GM12878 (cell line): ENCODE data around the gene TP53INP2.

ENCODE experiments used
- ATF7 ChIP-seq: fragments of 450-650 bp; IDR thresholded peaks from 2 replicates; pipeline ENCODE4 v1.6.1; 2016; ENCODE audit warnings: low read depth, mild to moderate bottlenecking
- MTA3 ChIP-seq: IDR thresholded peaks from 2 replicates; pipeline ENCODE4 v1.6.1; 2012; ENCODE audit warnings: low read length, inconsistent platforms, borderline replicate concordance
- POLR2A ChIP-seq: IDR thresholded peaks from 2 replicates; pipeline ENCODE4 v1.6.1; 2011; ENCODE audit warnings: low read depth, mild to moderate bottlenecking, low read length
- POLR2AphosphoS2 ChIP-seq: IDR thresholded peaks from 2 replicates; pipeline ENCODE4 v1.6.1; 2011; ENCODE audit warnings: low read depth, mild to moderate bottlenecking, low read length, improper control_type of control experiment, moderate library complexity
- RAD21 ChIP-seq: IDR thresholded peaks from 2 replicates; pipeline ENCODE4 v1.6.1; 2011; ENCODE audit warnings: mild to moderate bottlenecking, low read depth, low read length, moderate library complexity; ENCODE audit not compliant: insufficient read depth
- TAF1 ChIP-seq: IDR thresholded peaks from 2 replicates; pipeline ENCODE4 v1.6.1; 2011; ENCODE audit warnings: mild to moderate bottlenecking, low read depth, low read length, borderline replicate concordance
- TF ChIP-seq, protein P1 (sequence below): IDR thresholded peaks from 2 replicates; pipeline ENCODE4 v1.6.1; 2011; ENCODE audit warnings: mild to moderate bottlenecking, low read depth, low read length, moderate library complexity; ENCODE audit not compliant: insufficient replicate concordance
- TF ChIP-seq, protein P2 (sequence below), 3 experiments: IDR thresholded peaks in 2 of 3; conservative IDR thresholded peaks in 1 of 3; 2 replicates each; pipeline ENCODE4 v1.5.1; 2011; ENCODE audit warnings: low read depth in 3 of 3, low read length in 3 of 3, mild to moderate bottlenecking in 3 of 3, control low read depth in 2 of 3, moderate library complexity in 2 of 3, inconsistent platforms in 1 of 3, mixed read lengths in 1 of 3; ENCODE audit not compliant: control insufficient read depth in 2 of 3, insufficient read depth in 1 of 3; ENCODE audit errors: extremely low read depth in 1 of 3
- TF ChIP-seq, protein P3 (sequence below): fragments of 450-650 bp; IDR thresholded peaks from 2 replicates; pipeline ENCODE4 v1.6.1; 2017; ENCODE audit warnings: borderline replicate concordance
- TF ChIP-seq, protein P4 (sequence below): IDR thresholded peaks from 2 replicates; pipeline ENCODE4 v1.6.1; 2012; ENCODE audit warnings: mild to moderate bottlenecking, low read depth, low read length
- TF ChIP-seq, protein P5 (sequence below): IDR thresholded peaks from 2 replicates; pipeline ENCODE4 v1.6.1; 2012; ENCODE audit warnings: low read depth, low read length, improper control_type of control experiment

DNA sequence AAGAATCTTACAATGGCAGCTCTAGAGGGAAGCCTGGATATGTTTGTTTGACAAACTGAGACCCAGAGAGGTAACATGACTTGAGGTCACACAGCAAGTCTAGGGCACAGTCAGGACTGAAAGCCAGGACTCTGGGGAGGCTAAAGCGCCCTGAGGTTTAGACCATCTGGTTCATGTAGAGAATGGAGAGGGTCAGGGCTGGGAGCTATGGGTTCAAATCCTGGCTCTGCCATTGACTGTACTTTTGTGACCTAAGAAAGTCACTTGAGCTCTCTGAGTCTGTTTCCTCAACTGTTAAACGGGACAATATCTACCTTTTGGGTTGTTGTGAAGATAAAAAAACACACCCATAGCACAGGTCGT, 1.1 kb upstream of the TP53INP2 start:
- TF ChIP-seq, protein P1, sequence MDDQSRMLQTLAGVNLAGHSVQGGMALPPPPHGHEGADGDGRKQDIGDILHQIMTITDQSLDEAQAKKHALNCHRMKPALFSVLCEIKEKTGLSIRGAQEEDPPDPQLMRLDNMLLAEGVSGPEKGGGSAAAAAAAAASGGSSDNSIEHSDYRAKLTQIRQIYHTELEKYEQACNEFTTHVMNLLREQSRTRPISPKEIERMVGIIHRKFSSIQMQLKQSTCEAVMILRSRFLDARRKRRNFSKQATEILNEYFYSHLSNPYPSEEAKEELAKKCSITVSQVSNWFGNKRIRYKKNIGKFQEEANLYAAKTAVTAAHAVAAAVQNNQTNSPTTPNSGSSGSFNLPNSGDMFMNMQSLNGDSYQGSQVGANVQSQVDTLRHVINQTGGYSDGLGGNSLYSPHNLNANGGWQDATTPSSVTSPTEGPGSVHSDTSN: no peak
- TF ChIP-seq, protein P2, sequence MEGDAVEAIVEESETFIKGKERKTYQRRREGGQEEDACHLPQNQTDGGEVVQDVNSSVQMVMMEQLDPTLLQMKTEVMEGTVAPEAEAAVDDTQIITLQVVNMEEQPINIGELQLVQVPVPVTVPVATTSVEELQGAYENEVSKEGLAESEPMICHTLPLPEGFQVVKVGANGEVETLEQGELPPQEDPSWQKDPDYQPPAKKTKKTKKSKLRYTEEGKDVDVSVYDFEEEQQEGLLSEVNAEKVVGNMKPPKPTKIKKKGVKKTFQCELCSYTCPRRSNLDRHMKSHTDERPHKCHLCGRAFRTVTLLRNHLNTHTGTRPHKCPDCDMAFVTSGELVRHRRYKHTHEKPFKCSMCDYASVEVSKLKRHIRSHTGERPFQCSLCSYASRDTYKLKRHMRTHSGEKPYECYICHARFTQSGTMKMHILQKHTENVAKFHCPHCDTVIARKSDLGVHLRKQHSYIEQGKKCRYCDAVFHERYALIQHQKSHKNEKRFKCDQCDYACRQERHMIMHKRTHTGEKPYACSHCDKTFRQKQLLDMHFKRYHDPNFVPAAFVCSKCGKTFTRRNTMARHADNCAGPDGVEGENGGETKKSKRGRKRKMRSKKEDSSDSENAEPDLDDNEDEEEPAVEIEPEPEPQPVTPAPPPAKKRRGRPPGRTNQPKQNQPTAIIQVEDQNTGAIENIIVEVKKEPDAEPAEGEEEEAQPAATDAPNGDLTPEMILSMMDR (IDR thresholded peaks at IDR 0.05 in 2 of 3, conservative IDR thresholded peaks at IDR 0.05 in 1 of 3; ENCODE audit: control insufficient read depth in 2 of 3, extremely low read depth in 1 of 3, insufficient read depth in 1 of 3, low read depth in 3 of 3, low read length in 3 of 3): no peak
- TF ChIP-seq, protein P3, sequence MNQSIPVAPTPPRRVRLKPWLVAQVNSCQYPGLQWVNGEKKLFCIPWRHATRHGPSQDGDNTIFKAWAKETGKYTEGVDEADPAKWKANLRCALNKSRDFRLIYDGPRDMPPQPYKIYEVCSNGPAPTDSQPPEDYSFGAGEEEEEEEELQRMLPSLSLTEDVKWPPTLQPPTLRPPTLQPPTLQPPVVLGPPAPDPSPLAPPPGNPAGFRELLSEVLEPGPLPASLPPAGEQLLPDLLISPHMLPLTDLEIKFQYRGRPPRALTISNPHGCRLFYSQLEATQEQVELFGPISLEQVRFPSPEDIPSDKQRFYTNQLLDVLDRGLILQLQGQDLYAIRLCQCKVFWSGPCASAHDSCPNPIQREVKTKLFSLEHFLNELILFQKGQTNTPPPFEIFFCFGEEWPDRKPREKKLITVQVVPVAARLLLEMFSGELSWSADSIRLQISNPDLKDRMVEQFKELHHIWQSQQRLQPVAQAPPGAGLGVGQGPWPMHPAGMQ: no peak
- TF ChIP-seq RAD21 (no peak), POLR2A (no peak), TAF1 (no peak), MTA3 (no peak), POLR2AphosphoS2 (no peak), ATF7 (no peak)
- TF ChIP-seq, protein P4, sequence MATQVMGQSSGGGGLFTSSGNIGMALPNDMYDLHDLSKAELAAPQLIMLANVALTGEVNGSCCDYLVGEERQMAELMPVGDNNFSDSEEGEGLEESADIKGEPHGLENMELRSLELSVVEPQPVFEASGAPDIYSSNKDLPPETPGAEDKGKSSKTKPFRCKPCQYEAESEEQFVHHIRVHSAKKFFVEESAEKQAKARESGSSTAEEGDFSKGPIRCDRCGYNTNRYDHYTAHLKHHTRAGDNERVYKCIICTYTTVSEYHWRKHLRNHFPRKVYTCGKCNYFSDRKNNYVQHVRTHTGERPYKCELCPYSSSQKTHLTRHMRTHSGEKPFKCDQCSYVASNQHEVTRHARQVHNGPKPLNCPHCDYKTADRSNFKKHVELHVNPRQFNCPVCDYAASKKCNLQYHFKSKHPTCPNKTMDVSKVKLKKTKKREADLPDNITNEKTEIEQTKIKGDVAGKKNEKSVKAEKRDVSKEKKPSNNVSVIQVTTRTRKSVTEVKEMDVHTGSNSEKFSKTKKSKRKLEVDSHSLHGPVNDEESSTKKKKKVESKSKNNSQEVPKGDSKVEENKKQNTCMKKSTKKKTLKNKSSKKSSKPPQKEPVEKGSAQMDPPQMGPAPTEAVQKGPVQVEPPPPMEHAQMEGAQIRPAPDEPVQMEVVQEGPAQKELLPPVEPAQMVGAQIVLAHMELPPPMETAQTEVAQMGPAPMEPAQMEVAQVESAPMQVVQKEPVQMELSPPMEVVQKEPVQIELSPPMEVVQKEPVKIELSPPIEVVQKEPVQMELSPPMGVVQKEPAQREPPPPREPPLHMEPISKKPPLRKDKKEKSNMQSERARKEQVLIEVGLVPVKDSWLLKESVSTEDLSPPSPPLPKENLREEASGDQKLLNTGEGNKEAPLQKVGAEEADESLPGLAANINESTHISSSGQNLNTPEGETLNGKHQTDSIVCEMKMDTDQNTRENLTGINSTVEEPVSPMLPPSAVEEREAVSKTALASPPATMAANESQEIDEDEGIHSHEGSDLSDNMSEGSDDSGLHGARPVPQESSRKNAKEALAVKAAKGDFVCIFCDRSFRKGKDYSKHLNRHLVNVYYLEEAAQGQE: no peak
- TF ChIP-seq, protein P5, sequence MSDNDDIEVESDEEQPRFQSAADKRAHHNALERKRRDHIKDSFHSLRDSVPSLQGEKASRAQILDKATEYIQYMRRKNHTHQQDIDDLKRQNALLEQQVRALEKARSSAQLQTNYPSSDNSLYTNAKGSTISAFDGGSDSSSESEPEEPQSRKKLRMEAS: no peak
